ENCODE results near the gene TMEM144.
"Not testable (repeated sequence)": the region's sequence is repeated elsewhere in the genome, so short reads cannot be mapped to it uniquely, and the experiment has no call there.

The TMEM144 gene

DNA sequence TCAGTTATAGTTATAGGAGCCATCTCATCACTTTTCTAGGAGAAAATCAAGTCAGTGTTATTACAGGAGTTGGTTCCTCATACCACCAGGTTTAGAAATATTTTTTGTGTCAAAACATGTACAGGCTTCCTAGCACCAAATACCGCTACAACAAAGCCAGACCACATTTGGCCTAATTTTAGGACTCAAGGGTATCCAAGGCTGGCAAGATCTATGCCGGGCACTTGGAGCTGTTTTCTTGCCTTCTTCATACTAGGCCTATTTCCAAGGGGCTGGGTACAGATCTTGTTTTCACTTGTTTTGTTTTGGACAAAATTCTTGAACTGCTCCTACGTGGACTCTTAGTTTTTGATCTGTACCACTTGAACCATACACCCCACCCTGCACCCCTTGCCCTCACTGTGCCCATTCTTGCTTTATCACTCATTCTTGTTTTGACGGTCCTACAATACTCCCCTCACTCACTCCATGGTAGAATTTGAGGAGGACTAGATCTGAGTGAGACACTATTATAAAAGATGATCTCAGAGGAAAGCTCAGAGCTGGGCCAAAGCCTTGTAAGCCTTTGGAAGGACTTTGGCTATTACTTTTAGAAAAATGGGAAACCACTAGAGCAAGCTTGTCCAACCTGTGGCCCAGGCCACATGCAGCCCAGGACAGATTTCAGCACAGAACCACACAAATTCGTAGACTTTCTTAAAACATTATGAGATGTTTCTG, 17.7 kb upstream of the TMEM144 start:
- DNase-seq: no peak

DNA sequence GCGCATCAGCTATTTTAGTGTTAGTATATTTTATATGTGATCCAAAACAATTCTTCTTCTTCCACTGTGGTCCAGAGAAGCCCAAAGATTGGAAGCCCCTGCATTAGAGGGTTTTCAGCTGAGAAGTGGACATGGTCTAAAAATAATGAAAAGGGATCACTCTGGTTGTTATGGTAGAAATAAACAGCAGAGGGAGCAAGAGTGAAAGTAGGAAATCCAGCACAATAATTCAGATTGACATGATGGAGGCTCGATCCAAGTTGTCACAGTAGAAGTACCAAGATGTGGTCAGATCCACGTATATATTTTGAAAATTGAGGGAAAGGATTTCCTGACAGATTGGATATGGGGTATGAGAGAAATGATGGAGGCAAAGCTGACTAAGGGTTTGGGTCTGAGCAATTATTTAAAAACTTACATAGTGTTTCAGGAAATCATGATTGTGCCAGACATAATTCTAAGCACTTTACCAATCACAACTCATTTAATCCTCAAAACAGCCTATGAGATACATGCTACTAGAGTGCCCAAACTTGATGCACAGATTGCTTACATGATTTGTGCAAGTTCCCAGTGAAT, 17.0 kb upstream of the TMEM144 start:
- peak; percentile 16 for DNase-seq

DNA sequence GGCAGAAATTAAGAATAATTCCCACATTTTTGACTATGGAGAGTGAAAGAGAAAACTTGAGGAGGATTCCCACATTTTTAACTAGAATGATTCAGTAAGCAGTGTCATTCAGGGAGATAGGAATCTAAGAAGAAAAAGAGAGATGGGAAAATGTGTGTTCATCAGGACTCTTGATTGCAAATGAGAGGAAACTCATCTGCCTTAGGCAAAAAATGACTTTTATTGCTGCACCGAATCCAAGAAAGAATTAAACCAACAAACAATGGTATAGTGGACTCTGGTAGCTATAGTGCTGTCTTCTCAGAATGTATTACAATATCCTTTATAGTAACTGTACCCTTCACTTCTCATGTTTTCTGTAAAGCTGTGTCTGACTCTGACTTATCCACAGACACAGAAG, 15.0 kb upstream of the TMEM144 start:
- no peak for DNase-seq

DNA sequence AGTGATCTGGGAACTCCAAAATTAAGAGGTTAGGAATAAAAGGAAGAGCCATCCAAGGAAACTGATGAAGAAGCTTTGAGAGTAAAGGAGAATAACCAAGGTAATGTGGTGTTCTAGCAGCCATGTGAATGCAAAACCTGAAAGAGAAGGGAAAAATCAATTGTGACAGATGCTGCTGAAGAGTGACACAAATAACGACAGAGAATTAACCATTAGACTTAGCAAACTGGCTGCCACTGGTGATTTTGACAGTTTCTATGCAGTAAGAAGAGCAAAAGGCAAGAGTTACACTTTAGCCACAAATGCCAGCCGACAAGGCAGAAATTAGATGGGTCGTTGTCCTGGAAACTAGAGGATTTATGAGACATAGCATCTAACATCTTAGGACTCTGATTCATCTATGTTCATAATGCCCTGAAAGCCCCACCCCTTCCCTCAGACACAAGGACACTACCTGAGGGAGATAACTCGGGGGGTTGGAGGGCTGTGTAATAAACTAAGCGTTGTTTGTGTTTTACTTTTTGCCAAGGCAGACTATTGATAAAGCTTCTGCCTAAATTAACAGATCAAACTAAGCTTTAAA, 13.0 kb upstream of the TMEM144 start:
- no peak for DNase-seq

DNA sequence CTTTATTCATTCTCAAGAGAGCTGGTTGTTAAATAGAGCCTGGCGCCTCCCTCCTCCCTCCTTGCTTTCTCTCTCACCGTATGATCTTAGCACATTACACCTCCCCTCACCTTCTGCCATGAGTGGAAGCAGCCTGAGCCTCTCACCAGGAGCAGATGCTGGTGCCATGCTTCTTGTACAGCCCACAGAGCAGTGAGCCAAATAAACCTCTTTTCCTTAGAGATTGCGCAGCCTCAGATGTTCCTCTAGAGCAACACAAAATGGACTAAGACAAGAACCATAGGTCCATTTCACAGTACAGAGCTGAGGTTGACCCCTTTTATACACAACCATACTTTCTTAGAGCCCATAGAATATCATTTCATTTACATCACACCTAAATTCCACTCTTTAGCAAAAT, 10.1 kb upstream of the TMEM144 start:
- no peak for DNase-seq

DNA sequence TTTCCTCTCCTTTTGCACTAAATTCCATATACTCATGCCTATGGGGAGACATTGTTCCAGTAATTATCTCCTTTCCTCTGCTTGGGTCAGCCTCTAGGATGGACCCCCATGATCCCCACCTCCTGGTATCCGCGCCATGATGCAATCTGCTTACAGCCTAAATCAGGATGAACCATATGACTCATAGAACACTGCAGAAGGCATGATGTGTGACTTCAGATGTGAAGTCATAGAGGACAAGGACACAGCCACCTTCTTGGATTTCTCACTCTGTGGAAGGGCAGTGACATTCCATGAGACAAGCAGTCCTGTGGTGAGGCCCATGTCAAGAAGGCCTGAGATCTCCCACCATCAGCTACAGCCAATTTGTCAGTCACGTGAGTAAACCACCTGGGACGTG, 9.0 kb upstream of the TMEM144 start:
- no peak for DNase-seq

GRCh38 chr4:158201876-158202275, 8.4 kb upstream of the TMEM144 start:
- DNase-seq: no peak

DNA sequence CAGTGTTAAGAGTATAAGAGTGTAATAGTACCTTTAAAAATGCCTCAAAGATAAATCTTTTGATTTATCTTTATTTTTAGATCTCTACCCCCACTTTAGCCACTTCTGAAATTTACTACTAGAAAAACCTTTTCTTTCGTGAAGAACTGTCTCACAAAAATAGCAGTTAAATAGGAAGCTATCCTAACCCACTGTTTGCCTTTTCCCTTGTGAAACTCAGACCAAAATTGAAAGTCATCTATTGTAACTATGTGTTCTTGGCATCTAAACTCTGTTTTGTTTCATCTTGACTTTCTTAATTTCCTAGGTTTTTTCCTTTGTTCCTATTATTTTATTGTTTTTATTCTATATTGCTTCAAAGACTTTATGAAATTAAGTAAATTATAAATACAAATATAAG, 7.8 kb upstream of the TMEM144 start:
- no peak for DNase-seq

GRCh38 chr4:158203436-158203835, 6.8 kb upstream of the TMEM144 start:
- no peak for DNase-seq

DNA sequence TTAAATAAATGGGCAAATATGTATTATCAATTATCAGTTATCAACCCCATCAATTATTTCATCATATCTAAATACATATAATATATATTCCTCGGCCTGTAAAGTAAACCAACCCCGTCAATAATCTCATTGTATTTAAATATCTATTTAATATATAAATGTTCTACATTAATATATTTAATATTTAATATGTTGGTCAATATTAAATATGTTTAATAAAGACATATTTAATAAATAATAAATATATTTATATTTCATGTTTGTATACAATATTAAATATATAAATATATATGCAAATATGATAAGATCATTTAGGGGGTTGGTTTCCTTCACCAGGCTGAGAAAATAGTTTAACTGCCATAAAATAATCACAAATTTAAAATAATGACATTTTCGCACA, 6.4 kb upstream of the TMEM144 start:
- DNase-seq: no peak

DNA sequence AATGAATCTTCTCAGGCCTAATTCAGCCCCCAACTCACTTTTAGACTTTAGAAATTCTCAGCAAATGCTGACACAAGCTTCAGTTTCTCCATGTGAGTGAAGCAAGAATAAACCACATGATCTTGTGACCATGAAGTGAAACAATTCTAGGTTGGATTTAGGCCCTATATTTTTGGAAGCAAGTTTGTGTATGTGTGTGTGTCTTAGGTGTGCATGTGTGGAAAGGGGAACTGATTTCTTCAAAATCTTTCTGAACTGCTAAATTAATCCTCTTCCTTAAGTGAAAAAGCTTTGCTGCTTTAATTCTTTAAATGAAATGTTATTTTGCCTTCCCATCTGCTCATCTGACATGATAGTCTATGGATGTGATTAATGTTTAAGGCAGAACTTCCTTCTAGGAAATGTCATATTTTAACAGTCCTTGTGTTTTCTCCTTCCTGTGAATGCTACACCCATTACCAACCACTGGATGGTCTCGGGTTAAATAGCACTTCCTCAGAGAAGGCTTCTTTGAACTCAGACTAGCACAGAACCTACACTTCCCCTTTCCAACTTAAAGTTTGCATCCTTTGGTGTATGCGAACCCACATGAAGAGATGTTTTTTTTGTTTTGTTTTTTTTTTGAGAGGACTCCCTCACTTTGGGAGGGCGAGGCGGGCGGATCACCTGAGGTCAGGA, 1.2 kb upstream of the TMEM144 start:
- no peak for DNase-seq

GRCh38 chr4:158211222-158211621, 936 bp downstream of the TMEM144 start:
- DNase-seq: no peak

DNA sequence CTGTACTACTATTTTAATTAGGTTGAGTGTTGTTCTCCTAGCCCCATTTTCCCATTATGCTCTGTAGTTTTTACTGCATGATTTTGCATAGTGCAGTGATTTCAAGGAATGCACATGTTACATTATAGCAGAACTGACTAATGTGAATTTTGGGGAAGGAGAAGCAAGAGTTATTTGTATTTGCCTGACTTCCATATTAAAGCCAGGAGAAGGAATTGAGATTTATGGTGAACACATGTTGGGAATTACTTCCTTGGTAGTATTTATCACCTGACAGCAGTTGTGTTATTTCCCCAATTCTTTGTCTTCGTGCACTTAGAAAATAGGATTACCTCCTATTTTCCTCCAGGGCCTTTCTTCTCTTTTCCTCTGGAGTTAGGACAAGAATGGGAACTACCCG, 3.2 kb downstream of the TMEM144 start:
- no peak for DNase-seq

- no peak for DNase-seq
Observed at GRCh38 chr4:158214856-158215255, 4.6 kb downstream of the TMEM144 start.

DNA sequence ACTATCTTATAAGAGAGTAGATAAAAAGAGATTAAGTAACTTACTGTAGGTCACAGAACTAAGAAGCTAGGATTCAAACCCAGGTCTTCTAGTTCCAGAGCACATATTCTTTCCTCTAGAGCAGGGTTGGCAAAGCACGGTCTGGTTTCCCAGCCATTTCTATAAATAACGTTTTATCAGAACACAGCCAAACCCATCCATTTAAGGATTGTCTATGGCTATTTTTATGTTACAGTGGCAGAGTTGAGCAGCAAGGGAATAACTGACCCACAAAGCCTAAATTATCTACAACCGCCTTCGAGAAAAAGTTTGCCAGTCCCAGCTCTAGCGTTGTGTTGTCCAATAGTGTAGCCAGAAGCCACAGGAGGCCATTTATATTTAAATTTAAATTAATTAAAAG, 7.5 kb downstream of the TMEM144 start:
- no peak for DNase-seq

DNA sequence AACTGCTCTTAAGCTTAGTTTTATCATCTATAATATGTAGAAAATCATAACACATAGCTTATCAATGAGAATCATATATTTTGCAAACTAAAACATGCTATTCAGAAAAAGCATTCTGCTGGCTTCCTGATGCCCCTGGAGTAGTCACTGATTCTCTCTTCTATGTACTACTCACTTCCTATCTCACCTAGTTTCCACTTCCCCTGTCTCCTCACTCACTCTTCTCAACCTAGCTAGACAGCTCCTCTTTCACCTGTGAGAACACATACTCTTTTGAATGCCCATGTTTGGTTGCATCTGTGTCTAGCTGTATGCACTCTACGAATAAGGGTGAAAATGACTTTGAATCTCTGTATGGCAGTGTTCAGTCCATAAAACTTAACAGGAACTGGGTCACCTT, 9.3 kb downstream of the TMEM144 start:
- no peak for DNase-seq

DNA sequence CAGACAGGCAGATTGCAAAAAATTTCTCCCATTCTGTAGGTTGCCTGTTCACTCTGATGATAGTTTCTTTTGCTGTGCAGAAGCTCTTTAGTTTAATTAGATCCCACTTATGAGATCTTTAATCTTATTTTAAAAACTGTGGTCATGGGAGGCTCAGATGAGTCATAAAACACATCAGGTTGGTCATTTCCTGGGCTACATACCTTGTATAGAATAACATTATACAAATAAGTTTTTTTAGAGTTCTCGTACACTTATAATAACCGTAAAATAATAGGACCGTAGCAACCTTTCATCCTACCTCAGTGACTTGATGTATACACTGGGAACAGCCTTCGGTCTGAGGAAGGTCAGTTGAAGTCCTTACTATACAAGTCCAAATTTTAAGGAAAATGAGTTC, 14.0 kb downstream of the TMEM144 start:
- DNase-seq: not testable (repeated sequence)

GRCh38 chr4:158224999-158225398, 14.7 kb downstream of the TMEM144 start:
- DNase-seq: not testable (repeated sequence)

DNA sequence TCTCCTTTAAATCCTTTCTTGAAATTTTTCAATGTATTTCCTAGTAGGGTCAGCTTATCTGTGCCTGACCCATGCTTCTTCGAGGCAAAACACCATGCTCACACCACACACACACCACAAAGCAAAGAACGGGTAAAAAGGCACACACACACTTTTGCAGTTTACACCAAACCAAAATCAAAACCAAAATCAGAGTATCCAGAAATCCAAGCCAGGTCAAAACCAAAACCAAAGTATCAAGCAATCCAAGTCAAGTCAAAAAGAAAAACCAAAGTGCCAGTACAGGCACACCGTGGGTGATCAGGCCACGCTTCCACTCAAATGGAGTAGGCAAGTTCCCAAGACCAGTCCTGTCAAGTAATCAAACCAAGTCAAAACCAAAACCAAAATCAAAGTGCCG, 17.6 kb downstream of the TMEM144 start:
- not testable (repeated sequence) for DNase-seq

DNA sequence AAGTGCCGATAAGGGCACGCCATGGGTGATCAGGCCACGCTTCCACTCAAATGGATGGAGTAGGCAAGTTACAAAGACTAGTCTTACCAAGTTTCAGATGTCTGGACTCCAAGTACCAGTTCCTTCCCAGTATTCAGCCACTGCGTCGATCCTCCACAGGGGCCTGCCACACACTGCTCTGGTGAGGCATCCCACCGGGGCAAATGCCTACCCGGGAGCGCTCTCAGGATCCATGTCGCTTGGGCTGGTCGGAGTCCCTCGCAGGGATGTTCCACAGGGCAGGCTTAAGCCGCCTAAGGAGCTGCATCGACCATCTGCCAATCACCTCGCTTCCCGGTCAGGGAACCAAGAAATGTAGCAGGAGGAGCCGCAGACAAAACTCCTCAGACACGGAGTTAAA, 18.1 kb downstream of the TMEM144 start:
- DNase-seq: not testable (repeated sequence)

GRCh38 chr4:158229768-158230167, 19.5 kb downstream of the TMEM144 start:
- DNase-seq: no peak

- no peak for DNase-seq
Observed at GRCh38 chr4:158234671-158235070, 24.4 kb downstream of the TMEM144 start.

DNA sequence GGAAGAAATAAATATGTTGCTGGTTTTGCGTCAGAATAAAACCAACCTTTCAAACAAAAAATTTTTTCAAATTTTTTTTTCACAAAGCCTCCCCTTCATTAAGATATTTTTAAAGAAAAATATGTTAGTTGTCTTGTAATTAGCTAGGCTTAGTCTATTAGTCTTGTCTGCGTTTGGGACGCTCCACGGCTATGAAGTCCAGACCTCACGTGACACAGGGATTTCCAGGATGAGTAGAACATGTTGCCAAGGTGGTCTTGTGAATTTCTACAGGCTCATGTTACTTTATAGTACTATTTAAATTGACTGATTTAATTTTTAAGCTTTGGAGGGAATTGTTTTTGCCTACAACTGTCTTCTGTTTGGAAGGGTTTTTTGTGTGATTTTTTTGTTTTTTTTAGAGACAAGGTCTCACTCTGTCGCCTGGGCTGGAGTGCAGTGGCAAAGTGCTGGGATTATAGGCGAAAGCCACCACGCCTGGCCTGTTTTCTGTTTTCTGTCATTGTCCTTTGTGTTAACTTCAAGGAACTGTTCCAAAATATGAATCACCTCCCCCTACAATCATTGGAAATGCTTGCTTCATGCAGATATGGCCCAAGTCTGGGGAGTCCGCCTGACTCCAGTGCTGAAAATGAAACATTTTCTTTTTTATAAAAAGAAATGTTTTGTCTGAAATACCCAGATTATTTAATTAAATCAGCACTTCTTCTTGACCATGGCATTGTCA, 26.2 kb downstream of the TMEM144 start:
- no peak for DNase-seq

Data from NCI-H345 (cell line).